WTC11 (cell line): ENCODE data around the gene ZMYND8. TPM values are rescaled to one million over a fixed set of nuclear protein-coding genes. Genes with fewer than 3 reads are reported as not detected.

ENCODE experiments used
- ATAC-seq: fragments of 200-7000 bp; cut with Tn5 transposase; 2 replicates; pipeline ENCODE4 v1.10.0; 2021; ENCODE audit warnings: mild to moderate bottlenecking, moderate library complexity
- CTCF ChIA-PET: fragments of 300-600 bp; sonication (Branson Sonifier 250); formaldehyde crosslinking; loops from one replicate; lab custom pipeline; 2021; ENCODE audit warnings: antibody characterized with exemption; lab: Charles Lee
- POLR2A ChIA-PET: fragments of 350-600 bp; sonication (Branson Sonifier 250); formaldehyde crosslinking; loops from one replicate; lab custom pipeline; 2021; ENCODE audit warnings: antibody characterized with exemption; lab: Charles Lee
- DNase-seq: peaks from one replicate; pipeline ENCODE4 v3.0.0; 2021; ENCODE audit warnings: low spot score
- H3K27ac Mint-ChIP-seq: 2 replicates; pipeline ENCODE4 v1.8.0; 2021; ENCODE audit warnings: mixed read lengths
- H3K27me3 Mint-ChIP-seq: 2 replicates; pipeline ENCODE4 v1.8.0; 2021; ENCODE audit warnings: low read depth, mild to moderate bottlenecking, moderate library complexity, mixed read lengths
- H3K36me3 Mint-ChIP-seq: 2 replicates; pipeline ENCODE4 v1.8.0; 2021; ENCODE audit warnings: mixed read lengths
- H3K4me1 Mint-ChIP-seq: 2 replicates; pipeline ENCODE4 v1.8.0; 2022; ENCODE audit warnings: mixed read lengths
- H3K4me3 Mint-ChIP-seq: 2 replicates; pipeline ENCODE4 v1.8.0; 2021; ENCODE audit warnings: mild to moderate bottlenecking, moderate library complexity, mixed read lengths
- H3K9me3 Mint-ChIP-seq: 2 replicates; pipeline ENCODE4 v1.8.0; 2021; ENCODE audit warnings: mixed read lengths
- ARID4B ChIP-seq: sonication (generic); formaldehyde crosslinking; IDR thresholded peaks from 2 replicates; pipeline ENCODE4 v1.8.0; 2023; ENCODE audit warnings: missing genetic modification reagents, mild to moderate bottlenecking, borderline replicate concordance
- ATF1 ChIP-seq: sonication (generic); formaldehyde crosslinking; IDR thresholded peaks from 2 replicates; pipeline ENCODE4 v1.8.1; 2023; ENCODE audit warnings: mild to moderate bottlenecking, moderate library complexity, missing genetic modification reagents
- E2F1 ChIP-seq: sonication (generic); formaldehyde crosslinking; IDR thresholded peaks from 2 replicates; pipeline ENCODE4 v1.8.0; 2022; ENCODE audit warnings: mild to moderate bottlenecking, missing genetic modification reagents
- ELF4 ChIP-seq: sonication (generic); formaldehyde crosslinking; IDR thresholded peaks from 2 replicates; pipeline ENCODE4 v1.8.1; 2022; ENCODE audit warnings: low read depth, mild to moderate bottlenecking, moderate library complexity, missing genetic modification reagents
- ETV6 ChIP-seq: sonication (generic); formaldehyde crosslinking; IDR thresholded peaks from 2 replicates; pipeline ENCODE4 v1.8.1; 2022; ENCODE audit warnings: mild to moderate bottlenecking, missing genetic modification reagents
- FOXJ3 ChIP-seq: sonication (generic); formaldehyde crosslinking; IDR thresholded peaks from 2 replicates; pipeline ENCODE4 v1.9.0; 2021; ENCODE audit warnings: missing genetic modification reagents, mild to moderate bottlenecking, borderline replicate concordance
- FOXK1 ChIP-seq: sonication (generic); formaldehyde crosslinking; IDR thresholded peaks from 2 replicates; pipeline ENCODE4 v1.8.0; 2022; ENCODE audit warnings: mild to moderate bottlenecking, moderate library complexity, missing genetic modification reagents
- HMGA2 ChIP-seq: fragments of 250-450 bp; sonication (Bioruptor Pico); IDR thresholded peaks from 2 replicates; pipeline ENCODE4 v1.4.0; 2021; ENCODE audit warnings: mild to moderate bottlenecking, moderate library complexity
- HMGXB4 ChIP-seq: sonication (generic); formaldehyde crosslinking; IDR thresholded peaks from 2 replicates; pipeline ENCODE4 v1.8.1; 2023; ENCODE audit warnings: mild to moderate bottlenecking, moderate library complexity, missing genetic modification reagents
- MLX ChIP-seq: sonication (generic); formaldehyde crosslinking; IDR thresholded peaks from 2 replicates; pipeline ENCODE4 v1.8.1; 2023; ENCODE audit warnings: mild to moderate bottlenecking, missing genetic modification reagents, moderate library complexity
- USF1 ChIP-seq: sonication (generic); formaldehyde crosslinking; IDR thresholded peaks from 2 replicates; pipeline ENCODE4 v1.8.0; 2022; ENCODE audit warnings: mild to moderate bottlenecking, missing genetic modification reagents
- USF2 ChIP-seq: sonication (generic); formaldehyde crosslinking; IDR thresholded peaks from 2 replicates; pipeline ENCODE4 v1.8.1; 2023; ENCODE audit warnings: mild to moderate bottlenecking, missing genetic modification reagents, moderate library complexity
- ZMAT4 ChIP-seq: fragments of 250-450 bp; sonication (Bioruptor Pico); IDR thresholded peaks from 2 replicates; pipeline ENCODE4 v1.9.0; 2021; ENCODE audit warnings: mild to moderate bottlenecking
- ZNF121 ChIP-seq: sonication (generic); formaldehyde crosslinking; IDR thresholded peaks from 2 replicates; pipeline ENCODE4 v1.8.0; 2023; ENCODE audit warnings: missing genetic modification reagents
- ZNF263 ChIP-seq: sonication (generic); formaldehyde crosslinking; IDR thresholded peaks from 2 replicates; pipeline ENCODE4 v1.8.1; 2022; ENCODE audit warnings: low read depth, mild to moderate bottlenecking, moderate library complexity, missing genetic modification reagents
- ZNF425 ChIP-seq: fragments of 250-450 bp; sonication (Bioruptor Pico); conservative IDR thresholded peaks from 2 replicates; pipeline ENCODE4 v1.9.0; 2021; ENCODE audit warnings: mild to moderate bottlenecking
- ZNF532 ChIP-seq: fragments of 250-450 bp; sonication (Bioruptor Pico); IDR thresholded peaks from 2 replicates; pipeline ENCODE4 v1.9.0; 2021; ENCODE audit warnings: mild to moderate bottlenecking, borderline replicate concordance
- total RNA-seq: library from RNA; stranded (reverse); gene quantifications from 3 replicates; pipeline ENCODE4 v1.2.3, GENCODE V29; 2021

Gene ZMYND8
- total RNA-seq, 1 experiment from 2014 or later: 114 TPM

- TF ChIP-seq FOXJ3 (CRISPR knock-in tag) (no peak), MLX (CRISPR knock-in tag) (no peak), USF2 (peak; percentile 91)
Observed at GRCh38 chr20:47400685-47401084, 44.2 kb upstream of the ZMYND8 start (continued).

- no peak for ATAC-seq
- POLR2A ChIA-PET: interaction anchor here (0.6 to 0.7 kb wide), 2 partner anchors 14 to 174 kb away, joined by 3 to 5 read pairs; no protein-coding TSS in a partner anchor
- TF ChIP-seq HMGA2 (no peak), ZNF425 (CRISPR knock-in tag) (no peak), ATF1 (CRISPR knock-in tag) (no peak), FOXJ3 (CRISPR knock-in tag) (no peak), ZNF121 (no peak), ELF4 (CRISPR knock-in tag) (no peak), E2F1 (CRISPR knock-in tag) (no peak), USF1 (CRISPR knock-in tag) (no peak), HMGXB4 (CRISPR knock-in tag) (no peak), ARID4B (CRISPR knock-in tag) (no peak), ETV6 (CRISPR knock-in tag) (no peak), ZNF532 (CRISPR knock-in tag) (no peak), ZMAT4 (CRISPR knock-in tag) (no peak), ZNF263 (no peak), FOXK1 (no peak)
Observed at GRCh38 chr20:47397652-47398301, 41.3 kb upstream of the ZMYND8 start.

More at GRCh38 chr20:47397652-47398301, 41.3 kb upstream of the ZMYND8 start:
- H3K27me3 Mint-ChIP-seq: no peaks in the 10 kb centered on the region
- peaks cover 5% of the 10 kb centered on the region for H3K36me3 Mint-ChIP-seq
- no peaks in the 10 kb centered on the region for H3K4me1 Mint-ChIP-seq
- CTCF ChIA-PET: interaction anchor here (0.7 kb wide), 2 partner anchors 177 to 192 kb away, joined by 3 read pairs; no protein-coding TSS in a partner anchor
- no peak overlapping the region for H3K27ac Mint-ChIP-seq
- no peak overlapping the region for H3K4me3 Mint-ChIP-seq
- DNase-seq: no peak
- H3K9me3 Mint-ChIP-seq: peaks cover 11% of the 10 kb centered on the region
